H54 (cell line): ENCODE measurements around the gene LY86.
"Not testable (repeated sequence)": the region's sequence is repeated elsewhere in the genome, so short reads cannot be mapped to it uniquely, and the experiment has no call there.

Experiments
- DNase-seq: peaks from one replicate; pipeline ENCODE4 v3.0.0; 2011; ENCODE audit warnings: low spot score, mixed read lengths; ENCODE audit not compliant: insufficient read length
- FAIRE-seq: peaks from 3 replicates; lab custom pipeline; 2011; peaks lifted over from hg19 to GRCh38; lab: Jason Lieb, UNC
- POLR2A ChIP-seq: IDR thresholded peaks from 2 replicates; pipeline ENCODE4 v1.6.1; 2011; ENCODE audit warnings: low read depth, mild to moderate bottlenecking, low read length

The LY86 gene

GRCh38 chr6:6652932-6653331 lies 64.4 kb downstream of the LY86 start:
- TF ChIP-seq POLR2A, result no peak
- FAIRE-seq, result no peak
- DNase-seq, result no peak

- no peak for FAIRE-seq
- DNase-seq, result no peak
- TF ChIP-seq POLR2A, result no peak
Observed at GRCh38 chr6:6654599-6655575, 66.4 kb downstream of the LY86 start.

- DNase-seq (no peak), FAIRE-seq (no peak)
- no peak for TF ChIP-seq POLR2A
Observed at GRCh38 chr6:6655805-6656251, 67.3 kb downstream of the LY86 start.

- FAIRE-seq, result no peak
- no peak for TF ChIP-seq POLR2A
- DNase-seq, result no peak
Observed at GRCh38 chr6:6656287-6656686, 67.8 kb downstream of the LY86 start.

- DNase-seq (no peak), FAIRE-seq (no peak)
- no peak for TF ChIP-seq POLR2A
Observed at GRCh38 chr6:6657085-6657819, 68.7 kb downstream of the LY86 start.

- no peak for FAIRE-seq
- TF ChIP-seq POLR2A, result no peak
- no peak for DNase-seq
Observed at GRCh38 chr6:6657820-6658217, 69.3 kb downstream of the LY86 start.

- DNase-seq, result no peak
- no peak for TF ChIP-seq POLR2A
- no peak for FAIRE-seq
Observed at GRCh38 chr6:6659600-6660327, 71.2 kb downstream of the LY86 start.

GRCh38 chr6:6660339-6661045 lies 72.0 kb downstream of the LY86 start:
- TF ChIP-seq POLR2A, result no peak
- FAIRE-seq (no peak), DNase-seq (no peak)

GRCh38 chr6:6661191-6661590 lies 72.7 kb downstream of the LY86 start:
- no peak for FAIRE-seq

GRCh38 chr6:6661684-6662083 lies 73.2 kb downstream of the LY86 start:
- no peak for TF ChIP-seq POLR2A
- FAIRE-seq (no peak), DNase-seq (no peak)

More at GRCh38 chr6:6661191-6661590, 72.7 kb downstream of the LY86 start:
- no peak for TF ChIP-seq POLR2A
- DNase-seq, result no peak

- no peak for TF ChIP-seq POLR2A
- DNase-seq, result no peak
- FAIRE-seq, result no peak
Observed at GRCh38 chr6:6663421-6664135, 75.1 kb downstream of the LY86 start.

- no peak for DNase-seq
- FAIRE-seq, result no peak
- no peak for TF ChIP-seq POLR2A
Observed at GRCh38 chr6:6665555-6666243, 77.2 kb downstream of the LY86 start.

- not testable (repeated sequence) for FAIRE-seq, DNase-seq
Observed at GRCh38 chr6:6670150-6670549, 81.6 kb downstream of the LY86 start.
